Heart left ventricle (tissue), 16 donors: ENCODE results near the gene IL1RAPL1. TPM values are rescaled to one million over a fixed set of nuclear protein-coding genes. Genes with fewer than 3 reads are reported as not detected.

Source experiments
- ATAC-seq, 4 donors: fragments of 200-7000 bp; cut with Tn5 transposase; one replicate each; pipeline ENCODE4 v1.9.1; 2020 to 2022; ENCODE audit warnings: moderate library complexity in 4 of 4, mild to moderate bottlenecking in 3 of 4, moderate number of reproducible peaks in 1 of 4
- DNase-seq, 5 donors: peaks; one replicate each; pipeline ENCODE4 v3.0.0-alpha.2; 2020
- H3K27ac ChIP-seq, 12 donors: fragments of 200-600 bp; sonication (generic) in 4 of 12; one replicate each; pipeline versions ENCODE4 v1.5.0 to v1.8.0; 2016 to 2022; ENCODE audit warnings: mild to moderate bottlenecking in 2 of 12
- H3K27me3 ChIP-seq, 9 donors: fragments of 200-600 bp; sonication (generic) in 2 of 9; one replicate each; pipeline versions ENCODE4 v1.5.1 to v1.8.0; 2016 to 2022; ENCODE audit warnings: mild to moderate bottlenecking in 3 of 9
- H3K36me3 ChIP-seq, 9 donors: fragments of 200-600 bp; sonication (generic) in 2 of 9; one replicate each; pipeline versions ENCODE4 v1.5.0 to v1.8.0; 2018 to 2022; ENCODE audit warnings: mild to moderate bottlenecking in 2 of 9
- H3K4me1 ChIP-seq, 12 donors: fragments of 200-600 bp; sonication (generic) in 4 of 12; one replicate each; pipeline versions ENCODE4 v1.5.0 to v1.8.0; 2016 to 2022; ENCODE audit warnings: mild to moderate bottlenecking in 3 of 12
- H3K4me3 ChIP-seq, 12 donors: fragments of 200-600 bp; sonication (generic) in 4 of 12; one replicate each; pipeline versions ENCODE4 v1.5.0 to v1.8.0; 2017 to 2022; ENCODE audit warnings: mild to moderate bottlenecking in 9 of 12, moderate library complexity in 4 of 12
- H3K9me3 ChIP-seq, 12 donors: fragments of 200-600 bp; sonication (generic) in 4 of 12; one replicate each; pipeline versions ENCODE4 v1.5.0 to v1.8.0; 2016 to 2022; ENCODE audit warnings: mild to moderate bottlenecking in 1 of 12
- POLR2A ChIP-seq, 2 donors: fragments of 450-650 bp; IDR thresholded peaks; one replicate each; pipeline ENCODE4 v1.6.1; 2017; ENCODE audit warnings: antibody characterized with exemption in 2 of 2, mild to moderate bottlenecking in 2 of 2, moderate library complexity in 2 of 2
- WGBS, 4 donors: extraction: QIAGEN DNeasy Blood & Tissue Kit in 2 of 4; methylation state at CpG; one replicate each; pipeline versions ENCODE4 v1.1.5 to v1.1.7; 2013 to 2018; 5-methylcytosine and 5-hydroxymethylcytosine counted together
- intact Hi-C, 10 donors: fragments of 100-400 bp; cut with DNase I; formaldehyde crosslinking; loops; one replicate each; pipeline versions ENCODE4 v1.11.1 to v1.14.2; 2022
- polyA plus RNA-seq, 2 donors: library from polyadenylated mRNA; stranded (reverse); fragments of 200-250 nt; gene quantifications; one replicate each; pipeline ENCODE4 v1.2.3, GENCODE V29; 2013
- total RNA-seq, 9 donors: library from RNA; depleted of rRNA in 2 of 9; stranded (reverse); fragments of >200 nt in 2 of 9; fragmentation: NEBNext Ultra II Directional in 3 of 9; extraction: Animal tissue kit (Norgen Biotek cat#: 25700) in 3 of 9; gene quantifications; one replicate each; pipeline versions ENCODE4 v1.1.0 to v1.2.4, GENCODE V29; 2016 to 2023
- TF ChIP-seq, protein P1 (sequence below), 12 donors: fragments of 200-600 bp; sonication (generic) in 4 of 12; IDR thresholded peaks; one replicate each; pipeline versions ENCODE4 v1.5.0 to v1.8.0; 2018 to 2022; ENCODE audit warnings: antibody characterized with exemption in 12 of 12, mild to moderate bottlenecking in 5 of 12
- donor health status: ischemic (EF 13 %, LVEDD 7.1; RV severe dilation, severe dysfunction).
- donor health status: healthy with polysubstance abuse.
- donor health status: DM: no; HTN: yes; CAD: no.
- donor health status: DM: no; HTN: no; CAD: no.
- donor health status: ischemic (EF 25% LVEDD 6.9; RV normal size, moderate dysfunction).
- donor health status: ischemic (EF 25% LVEDD 5.7; RV mildly dilated, moderate dysfunction).
- donor health status: healthy.
- donor health status: DM: yes; HTN: yes; CAD: no.
- donor health status: ischemic (EF 35%, LVEDD 5.7; RV mildly dilated, moderate dysfunction).
- donor health status: nonischemic (EF 11% LVEDD 7.7; RV severe dilation, severe dysfunction).
- donor health status: DM: yes; HTN: yes; CAD: no.
- donor health status: PGD.
- donor health status: ischemic (EF 29% LVEDD 5.4; RV normal size, mild dysfunction).
- donor health status: nonischemic (EF 23%, LVEDD 6.1; RV moderate dilation, normal function).

Gene IL1RAPL1
- total and polyA plus RNA-seq, 11 donors = 0.42 to 4.7 (median 2.3) TPM

DNA sequence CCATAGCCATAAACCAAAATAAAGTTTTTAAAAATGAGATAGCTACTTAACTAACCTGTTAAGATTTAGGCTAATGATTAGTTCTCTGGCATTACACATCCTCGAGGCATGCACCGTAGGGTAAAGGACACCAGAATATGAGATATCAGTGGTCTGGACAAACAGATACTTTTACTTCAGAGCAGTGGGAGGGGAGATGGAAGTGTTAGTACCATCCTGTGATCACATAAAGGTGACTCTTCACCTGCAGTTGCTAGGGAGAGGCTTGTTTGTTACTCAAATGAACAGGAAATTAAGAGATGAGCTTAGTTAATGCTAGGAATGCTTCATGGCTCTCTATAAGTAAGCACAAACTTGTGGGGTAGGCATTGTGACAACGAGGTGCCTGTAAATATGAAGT lies 1003.7 kb downstream of the IL1RAPL1 start:
- Histone ChIP-seq H3K4me3 (no peak overlapping the region), H3K27me3 (no peaks in the 10 kb centered on the region), H3K4me1 (no peaks in the 10 kb centered on the region), H3K27ac (no peak overlapping the region), H3K36me3 (no peaks in the 10 kb centered on the region), H3K9me3 (peaks cover 0 to 8% (median 0%) of the 10 kb centered on the region in 12 donors)
- WGBS, 4 donors = 73 to 82% (median 78%) methylated on average over 3 of the region's 3 CpGs
- intact Hi-C loops = no loop called here
- TF ChIP-seq, protein P1, sequence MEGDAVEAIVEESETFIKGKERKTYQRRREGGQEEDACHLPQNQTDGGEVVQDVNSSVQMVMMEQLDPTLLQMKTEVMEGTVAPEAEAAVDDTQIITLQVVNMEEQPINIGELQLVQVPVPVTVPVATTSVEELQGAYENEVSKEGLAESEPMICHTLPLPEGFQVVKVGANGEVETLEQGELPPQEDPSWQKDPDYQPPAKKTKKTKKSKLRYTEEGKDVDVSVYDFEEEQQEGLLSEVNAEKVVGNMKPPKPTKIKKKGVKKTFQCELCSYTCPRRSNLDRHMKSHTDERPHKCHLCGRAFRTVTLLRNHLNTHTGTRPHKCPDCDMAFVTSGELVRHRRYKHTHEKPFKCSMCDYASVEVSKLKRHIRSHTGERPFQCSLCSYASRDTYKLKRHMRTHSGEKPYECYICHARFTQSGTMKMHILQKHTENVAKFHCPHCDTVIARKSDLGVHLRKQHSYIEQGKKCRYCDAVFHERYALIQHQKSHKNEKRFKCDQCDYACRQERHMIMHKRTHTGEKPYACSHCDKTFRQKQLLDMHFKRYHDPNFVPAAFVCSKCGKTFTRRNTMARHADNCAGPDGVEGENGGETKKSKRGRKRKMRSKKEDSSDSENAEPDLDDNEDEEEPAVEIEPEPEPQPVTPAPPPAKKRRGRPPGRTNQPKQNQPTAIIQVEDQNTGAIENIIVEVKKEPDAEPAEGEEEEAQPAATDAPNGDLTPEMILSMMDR (IDR thresholded peaks at IDR 0.05) = no peak
- TF ChIP-seq POLR2A (IDR thresholded peaks at IDR 0.05) = no peak
- ATAC-seq = no peak
- no peak for DNase-seq

- no peak overlapping the region for H3K27ac ChIP-seq
- WGBS, 4 donors = 83 to 97% (median 86%) methylated on average over 7 of the region's 7 CpGs
- H3K27me3 ChIP-seq = peaks cover 0 to 2% (median 0%) of the 10 kb centered on the region in 9 donors
- no peaks in the 10 kb centered on the region for H3K4me1 ChIP-seq
- intact Hi-C loops = no loop called here
- ATAC-seq = no peak
- H3K9me3 ChIP-seq = no peaks in the 10 kb centered on the region
- TF ChIP-seq, protein P1 (IDR thresholded peaks at IDR 0.05) = no peak
- no peaks in the 10 kb centered on the region for H3K36me3 ChIP-seq
- no peak for DNase-seq
- H3K4me3 ChIP-seq = no peak overlapping the region
These were observed 1017.1 kb downstream of the IL1RAPL1 start for GRCh38 chrX:29604381-29604780.

- Histone ChIP-seq H3K4me3 (no peak overlapping the region), H3K27ac (no peak overlapping the region), H3K9me3 (no peaks in the 10 kb centered on the region), H3K27me3 (no peaks in the 10 kb centered on the region), H3K4me1 (no peaks in the 10 kb centered on the region), H3K36me3 (no peaks in the 10 kb centered on the region)
- DNase-seq (no peak), ATAC-seq (peak in 1 of 4 donors; percentile 36)
- intact Hi-C loops = no loop called here
- WGBS, 4 donors = 48 to 67% (median 58%) methylated on average over 3 of the region's 3 CpGs
- TF ChIP-seq POLR2A (IDR thresholded peaks at IDR 0.05) = no peak
- TF ChIP-seq, protein P1 (IDR thresholded peaks at IDR 0.05) = no peak
These were observed 1030.0 kb downstream of the IL1RAPL1 start for GRCh38 chrX:29617276-29617675.

DNA sequence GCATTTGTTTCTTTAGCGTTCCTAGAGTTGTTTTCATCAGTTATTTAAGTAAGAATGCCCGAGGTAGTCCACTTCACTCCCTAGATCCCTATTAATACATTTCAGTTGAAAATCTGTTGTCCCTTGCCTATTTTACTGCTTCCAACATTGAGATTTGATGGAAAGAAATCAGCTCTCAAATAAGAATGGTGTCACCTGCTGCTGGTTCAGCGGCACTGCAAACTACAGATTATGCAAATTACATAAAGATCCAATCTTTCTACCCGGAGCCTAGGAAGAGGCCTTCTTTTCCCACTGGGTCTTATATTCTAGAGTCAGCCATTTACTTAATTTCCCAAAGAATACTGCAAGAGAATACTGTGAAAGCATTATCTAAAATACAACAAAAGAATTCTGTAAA lies 1030.5 kb downstream of the IL1RAPL1 start:
- Histone ChIP-seq H3K4me1 (no peaks in the 10 kb centered on the region), H3K27me3 (no peaks in the 10 kb centered on the region), H3K36me3 (no peaks in the 10 kb centered on the region), H3K9me3 (no peaks in the 10 kb centered on the region), H3K4me3 (no peak overlapping the region), H3K27ac (no peak overlapping the region)
- ATAC-seq (no peak), DNase-seq (no peak)
- intact Hi-C loops = no loop called here
- WGBS, 4 donors = 53 to 65% (median 55%) methylated on average over 4 of the region's 4 CpGs
- TF ChIP-seq POLR2A (IDR thresholded peaks at IDR 0.05) = no peak
- TF ChIP-seq, protein P1 (IDR thresholded peaks at IDR 0.05) = no peak
